HG03439 (cell line): ENCODE results near the gene B4GALNT3.
"Not testable (repeated sequence)": the region's sequence is repeated elsewhere in the genome, so short reads cannot be mapped to it uniquely, and the experiment has no call there.

Source experiments
- ATAC-seq: cut with Tn5 transposase; IDR thresholded peaks from one replicate; pipeline ENCODE4 v1.9.1; 2021; ENCODE audit warnings: mild to moderate bottlenecking, moderate library complexity; ENCODE audit not compliant: unreplicated experiment

The B4GALNT3 gene

GRCh38 chr12:459430-460258 lies at the start of gene B4GALNT3:
Gene B4GALNT3 (plus strand): TSS chr12:459939. CDS start chr12:460377, 438 bp downstream.
- no peak for ATAC-seq

- ATAC-seq = no peak
Measured at GRCh38 chr12:414859-415258, 44.9 kb upstream of the B4GALNT3 start.

GRCh38 chr12:418432-418831 lies 41.3 kb upstream of the B4GALNT3 start:
- no peak for ATAC-seq

- no peak for ATAC-seq
Measured at GRCh38 chr12:422526-422925, 37.2 kb upstream of the B4GALNT3 start.

- not testable (repeated sequence) for ATAC-seq
Measured at GRCh38 chr12:435737-436136, 24.0 kb upstream of the B4GALNT3 start.

GRCh38 chr12:442235-442884 lies 17.4 kb upstream of the B4GALNT3 start:
- no peak for ATAC-seq

- no peak for ATAC-seq
Measured at GRCh38 chr12:447141-447540, 12.6 kb upstream of the B4GALNT3 start.

- ATAC-seq = no peak
Measured at GRCh38 chr12:449203-449602, 10.5 kb upstream of the B4GALNT3 start.

- ATAC-seq = no peak
Measured at GRCh38 chr12:450438-450837, 9.3 kb upstream of the B4GALNT3 start.

GRCh38 chr12:452667-453210 lies 7.0 kb upstream of the B4GALNT3 start:
- ATAC-seq = no peak

GRCh38 chr12:454833-455232 lies 4.9 kb upstream of the B4GALNT3 start:
- no peak for ATAC-seq

GRCh38 chr12:455821-456220 lies 3.9 kb upstream of the B4GALNT3 start:
- ATAC-seq = no peak

GRCh38 chr12:457676-458075 lies 2.1 kb upstream of the B4GALNT3 start:
- ATAC-seq = no peak

GRCh38 chr12:459050-459429 lies 699 bp upstream of the B4GALNT3 start:
- ATAC-seq = no peak

- no peak for ATAC-seq
Measured at GRCh38 chr12:460261-461230, 807 bp downstream of the B4GALNT3 start.

- no peak for ATAC-seq
Measured at GRCh38 chr12:461425-461824, 1.7 kb downstream of the B4GALNT3 start.

- no peak for ATAC-seq
Measured at GRCh38 chr12:462936-463705, 3.4 kb downstream of the B4GALNT3 start.

- ATAC-seq = no peak
Measured at GRCh38 chr12:464484-465267, 4.9 kb downstream of the B4GALNT3 start.

- ATAC-seq = no peak
Measured at GRCh38 chr12:466039-466438, 6.3 kb downstream of the B4GALNT3 start.
